ENCODE data around the gene ARMC3.

GRCh38 chr10:23037561-23037960 lies 109.7 kb downstream of the ARMC3 start:
- TF ChIP-seq, protein P1, sequence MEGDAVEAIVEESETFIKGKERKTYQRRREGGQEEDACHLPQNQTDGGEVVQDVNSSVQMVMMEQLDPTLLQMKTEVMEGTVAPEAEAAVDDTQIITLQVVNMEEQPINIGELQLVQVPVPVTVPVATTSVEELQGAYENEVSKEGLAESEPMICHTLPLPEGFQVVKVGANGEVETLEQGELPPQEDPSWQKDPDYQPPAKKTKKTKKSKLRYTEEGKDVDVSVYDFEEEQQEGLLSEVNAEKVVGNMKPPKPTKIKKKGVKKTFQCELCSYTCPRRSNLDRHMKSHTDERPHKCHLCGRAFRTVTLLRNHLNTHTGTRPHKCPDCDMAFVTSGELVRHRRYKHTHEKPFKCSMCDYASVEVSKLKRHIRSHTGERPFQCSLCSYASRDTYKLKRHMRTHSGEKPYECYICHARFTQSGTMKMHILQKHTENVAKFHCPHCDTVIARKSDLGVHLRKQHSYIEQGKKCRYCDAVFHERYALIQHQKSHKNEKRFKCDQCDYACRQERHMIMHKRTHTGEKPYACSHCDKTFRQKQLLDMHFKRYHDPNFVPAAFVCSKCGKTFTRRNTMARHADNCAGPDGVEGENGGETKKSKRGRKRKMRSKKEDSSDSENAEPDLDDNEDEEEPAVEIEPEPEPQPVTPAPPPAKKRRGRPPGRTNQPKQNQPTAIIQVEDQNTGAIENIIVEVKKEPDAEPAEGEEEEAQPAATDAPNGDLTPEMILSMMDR (IDR thresholded peaks at IDR 0.05; ENCODE audit: low read depth, low read length, missing input control): no peak
- TF ChIP-seq SP1 (IDR thresholded peaks at IDR 0.05) (no peak), ATF3 (IDR thresholded peaks at IDR 0.05) (no peak), GABPA (IDR thresholded peaks at IDR 0.05 in 1 of 2, conservative IDR thresholded peaks at IDR 0.05 in 1 of 2) (no peak), MAX (IDR thresholded peaks at IDR 0.05) (no peak), EGR1 (IDR thresholded peaks at IDR 0.05; ENCODE audit: low read depth in 2 of 2) (no peak), TAF1 (conservative IDR thresholded peaks at IDR 0.05) (no peak), JUND (IDR thresholded peaks at IDR 0.05) (no peak), REST (IDR thresholded peaks at IDR 0.05) (no peak), HNF4A (conservative IDR thresholded peaks at IDR 0.05) (no peak), RXRA (IDR thresholded peaks at IDR 0.05) (no peak)

All from liver (tissue), 3 donors.